ENCODE measurements around the gene PIWIL4. TPM values are rescaled to one million over a fixed set of nuclear protein-coding genes. Genes with fewer than 3 reads are reported as not detected.

PIWIL4 gene
- total RNA-seq, 1 donor from 2014 or later: 8.9 TPM

GRCh38 chr11:94666792-94667721, 99.9 kb downstream of the PIWIL4 start:
- H3K36me3 ChIP-seq (ENCODE audit: control insufficient read depth in 3 of 3, insufficient read depth in 3 of 3, low read length in 3 of 3): no peaks in the 10 kb centered on the region

GRCh38 chr11:94668212-94668793, 101.1 kb downstream of the PIWIL4 start:
- H3K27ac ChIP-seq (ENCODE audit: low read depth, low read length): no peak overlapping the region
- H3K4me1 ChIP-seq (ENCODE audit: control insufficient read depth in 3 of 3, insufficient read depth in 3 of 3, low read length in 3 of 3): peaks cover 5 to 25% (median 21%) of the 10 kb centered on the region in 3 donors
- H3K9ac ChIP-seq (ENCODE audit: low read depth in 1 of 3, low read length in 3 of 3): no peak overlapping the region
- no peak overlapping the region for H3K4me3 ChIP-seq (ENCODE audit: low read length in 3 of 3)
- H3K36me3 ChIP-seq (ENCODE audit: control insufficient read depth in 3 of 3, insufficient read depth in 3 of 3, low read length in 3 of 3): no peaks in the 10 kb centered on the region
- no peaks in the 10 kb centered on the region for H3K27me3 ChIP-seq (ENCODE audit: control insufficient read depth in 3 of 3, insufficient read depth in 3 of 3, low read length in 3 of 3)
- H3K9me3 ChIP-seq (ENCODE audit: control insufficient read depth in 3 of 3, low read length in 3 of 3): peaks cover 0 to 3% (median 0%) of the 10 kb centered on the region in 3 donors

More at GRCh38 chr11:94666792-94667721, 99.9 kb downstream of the PIWIL4 start:
- H3K27ac ChIP-seq (ENCODE audit: low read depth, low read length): no peak overlapping the region
- no peaks in the 10 kb centered on the region for H3K27me3 ChIP-seq (ENCODE audit: control insufficient read depth in 3 of 3, insufficient read depth in 3 of 3, low read length in 3 of 3)
- H3K4me3 ChIP-seq (ENCODE audit: low read length in 3 of 3): no peak overlapping the region
- H3K9ac ChIP-seq (ENCODE audit: low read depth in 1 of 3, low read length in 3 of 3): no peak overlapping the region
- peaks cover 0 to 13% (median 9%) of the 10 kb centered on the region in 3 donors for H3K4me1 ChIP-seq (ENCODE audit: control insufficient read depth in 3 of 3, insufficient read depth in 3 of 3, low read length in 3 of 3)
- peaks cover 0 to under 1% (median 0%) of the 10 kb centered on the region in 3 donors for H3K9me3 ChIP-seq (ENCODE audit: control insufficient read depth in 3 of 3, low read length in 3 of 3)

GRCh38 chr11:94669023-94669422, 101.9 kb downstream of the PIWIL4 start:
- Histone ChIP-seq H3K9ac (ENCODE audit: low read depth in 1 of 3, low read length in 3 of 3) (no peak overlapping the region), H3K4me3 (ENCODE audit: low read length in 3 of 3) (no peak overlapping the region)

More at GRCh38 chr11:94669023-94669422, 101.9 kb downstream of the PIWIL4 start:
- H3K4me1 ChIP-seq (ENCODE audit: control insufficient read depth in 3 of 3, insufficient read depth in 3 of 3, low read length in 3 of 3): peaks cover 12 to 33% (median 28%) of the 10 kb centered on the region in 3 donors
- H3K27me3 ChIP-seq (ENCODE audit: control insufficient read depth in 3 of 3, insufficient read depth in 3 of 3, low read length in 3 of 3): no peaks in the 10 kb centered on the region
- no peak overlapping the region for H3K27ac ChIP-seq (ENCODE audit: low read depth, low read length)
- H3K36me3 ChIP-seq (ENCODE audit: control insufficient read depth in 3 of 3, insufficient read depth in 3 of 3, low read length in 3 of 3): no peaks in the 10 kb centered on the region
- H3K9me3 ChIP-seq (ENCODE audit: control insufficient read depth in 3 of 3, low read length in 3 of 3): peaks cover 0 to 3% (median 0%) of the 10 kb centered on the region in 3 donors

Other genes starting within 250 kb of the PIWIL4 start
- not detected for gene GPR83, start 165.9 kb upstream of the PIWIL4 start, total RNA-seq
- gene MRE11, start 73.5 kb upstream of the PIWIL4 start, total RNA-seq: 16.7 TPM
- gene ANKRD49, start 73.4 kb upstream of the PIWIL4 start, total RNA-seq: 5.7 TPM
- not detected for gene C11orf97, start 54.9 kb upstream of the PIWIL4 start, total RNA-seq
- gene FUT4, start 23.4 kb upstream of the PIWIL4 start, total RNA-seq: 6.3 TPM
- gene AMOTL1, start 201.0 kb downstream of the PIWIL4 start, total RNA-seq: 79.3 TPM